ENCODE results near the gene PPM1N.

DNA sequence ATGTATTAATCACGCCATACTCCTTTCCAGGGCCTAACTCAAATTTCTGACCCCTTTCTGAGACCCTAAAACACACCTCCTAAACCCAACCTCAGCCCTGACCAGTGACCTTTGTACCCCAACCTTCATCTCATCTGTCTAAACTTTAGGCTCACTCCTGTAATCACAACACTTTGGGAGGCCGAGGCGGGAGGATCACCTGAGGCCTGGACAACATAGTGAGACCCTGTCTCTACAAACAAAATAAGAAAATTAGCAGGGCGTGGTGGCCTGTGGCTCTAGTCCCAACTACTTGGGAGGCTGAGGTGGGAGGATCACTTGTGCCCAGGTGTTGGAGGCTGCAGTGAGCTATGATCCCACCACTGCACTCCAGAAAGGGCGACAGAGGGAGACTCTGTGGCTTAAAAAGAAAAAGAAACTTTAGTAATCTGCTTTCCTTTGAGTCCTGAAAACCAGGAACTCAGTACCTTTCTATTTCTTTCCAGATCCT, 6.1 kb upstream of the PPM1N start:
- TF ChIP-seq EZH2 (IDR thresholded peaks at IDR 0.05; ENCODE audit: low read length, unreplicated experiment), result no peak
- TF ChIP-seq, protein P1, sequence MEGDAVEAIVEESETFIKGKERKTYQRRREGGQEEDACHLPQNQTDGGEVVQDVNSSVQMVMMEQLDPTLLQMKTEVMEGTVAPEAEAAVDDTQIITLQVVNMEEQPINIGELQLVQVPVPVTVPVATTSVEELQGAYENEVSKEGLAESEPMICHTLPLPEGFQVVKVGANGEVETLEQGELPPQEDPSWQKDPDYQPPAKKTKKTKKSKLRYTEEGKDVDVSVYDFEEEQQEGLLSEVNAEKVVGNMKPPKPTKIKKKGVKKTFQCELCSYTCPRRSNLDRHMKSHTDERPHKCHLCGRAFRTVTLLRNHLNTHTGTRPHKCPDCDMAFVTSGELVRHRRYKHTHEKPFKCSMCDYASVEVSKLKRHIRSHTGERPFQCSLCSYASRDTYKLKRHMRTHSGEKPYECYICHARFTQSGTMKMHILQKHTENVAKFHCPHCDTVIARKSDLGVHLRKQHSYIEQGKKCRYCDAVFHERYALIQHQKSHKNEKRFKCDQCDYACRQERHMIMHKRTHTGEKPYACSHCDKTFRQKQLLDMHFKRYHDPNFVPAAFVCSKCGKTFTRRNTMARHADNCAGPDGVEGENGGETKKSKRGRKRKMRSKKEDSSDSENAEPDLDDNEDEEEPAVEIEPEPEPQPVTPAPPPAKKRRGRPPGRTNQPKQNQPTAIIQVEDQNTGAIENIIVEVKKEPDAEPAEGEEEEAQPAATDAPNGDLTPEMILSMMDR (conservative IDR thresholded peaks at IDR 0.05; ENCODE audit: low read depth, low read length), result no peak

Data from PC-3 (cell line).